HG03520 (cell line): ENCODE measurements around the gene TMEM219.
"Not testable (repeated sequence)": the region's sequence is repeated elsewhere in the genome, so short reads cannot be mapped to it uniquely, and the experiment has no call there.

Experiments
- ATAC-seq: cut with Tn5 transposase; IDR thresholded peaks from one replicate; pipeline ENCODE4 v1.9.1; 2021; ENCODE audit warnings: mild to moderate bottlenecking, moderate library complexity; ENCODE audit not compliant: unreplicated experiment

Gene TMEM219

DNA sequence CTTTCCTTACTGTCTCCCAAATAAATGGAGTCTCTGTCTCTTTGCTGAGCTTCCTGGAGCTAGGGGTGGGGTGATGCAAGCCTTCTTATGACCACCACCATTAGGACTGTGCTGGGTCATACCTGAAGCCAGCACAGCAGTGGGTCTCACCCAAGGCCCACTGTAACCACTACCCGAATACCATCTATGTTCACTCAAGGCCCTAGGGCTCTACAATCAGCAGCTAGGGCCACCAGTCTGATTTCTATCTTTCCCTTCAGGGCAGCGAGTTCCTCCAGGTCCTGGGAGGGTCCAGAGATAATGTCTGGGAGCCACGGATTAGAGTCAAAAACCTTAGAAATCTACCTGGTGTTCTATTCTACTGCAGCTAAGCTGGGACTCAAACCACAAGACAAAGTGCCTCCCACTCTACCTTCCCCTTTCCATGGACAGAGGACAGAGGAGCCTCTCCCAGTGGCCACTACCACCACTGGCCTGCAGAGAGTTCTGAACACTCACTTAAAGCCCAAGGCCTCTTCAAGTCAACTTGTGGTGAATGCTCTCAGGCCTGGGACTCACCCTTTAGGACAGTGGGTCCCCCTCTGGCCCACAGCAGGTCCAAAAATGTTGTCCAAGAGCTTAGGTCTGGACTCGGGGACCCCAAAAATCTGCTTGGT lies 10.9 kb upstream of the TMEM219 start:
- no peak for ATAC-seq

DNA sequence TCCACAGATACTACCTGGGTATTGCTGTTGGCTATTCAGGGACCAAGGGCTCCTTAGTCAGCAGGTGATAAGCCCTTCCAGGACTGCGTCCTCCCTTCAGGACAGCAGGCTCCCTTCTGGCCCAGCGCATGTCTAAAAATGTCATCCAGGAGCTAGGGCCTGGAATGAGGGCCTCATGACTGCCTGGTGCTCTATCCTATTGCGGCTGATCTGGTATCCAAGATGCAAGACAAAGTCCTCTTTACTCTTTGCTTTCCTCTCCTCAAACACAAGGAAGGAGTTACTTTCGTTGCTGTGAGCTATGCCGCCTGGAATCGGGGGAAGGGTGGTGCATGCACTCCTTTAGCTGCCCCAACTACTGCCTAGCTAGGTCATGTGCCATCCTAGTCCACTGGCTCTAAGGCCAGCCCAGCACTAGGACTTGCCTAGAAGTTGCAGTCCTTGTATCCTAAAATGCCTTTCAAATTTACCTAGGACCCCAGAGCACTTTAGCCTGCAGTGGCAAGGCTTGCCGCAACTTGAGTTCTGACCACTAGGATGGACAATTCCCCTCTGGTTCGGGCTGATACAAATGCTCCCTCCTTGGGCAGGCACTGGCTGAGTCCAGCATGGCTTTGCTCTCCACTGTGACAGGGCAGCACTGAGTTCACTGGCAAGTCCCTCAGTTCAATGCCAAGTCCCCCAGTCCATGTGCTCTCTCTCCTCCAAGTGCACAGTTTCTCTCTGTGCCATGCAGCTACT lies 10.1 kb upstream of the TMEM219 start:
- no peak for ATAC-seq

- no peak for ATAC-seq
Observed at GRCh38 chr16:29958756-29959155, 3.1 kb upstream of the TMEM219 start.

- ATAC-seq = no peak
Observed at GRCh38 chr16:29959293-29959692, 2.6 kb upstream of the TMEM219 start.

- ATAC-seq = not testable (repeated sequence)
Observed at GRCh38 chr16:29959821-29960220, 2.1 kb upstream of the TMEM219 start.

- ATAC-seq = no peak
Observed at GRCh38 chr16:29961127-29961478, 776 bp upstream of the TMEM219 start.

GRCh38 chr16:29962344-29962994 lies 590 bp downstream of the TMEM219 start:
- no peak for ATAC-seq

GRCh38 chr16:29963021-29963743 lies 1.3 kb downstream of the TMEM219 start:
- ATAC-seq = no peak

- no peak for ATAC-seq
Observed at GRCh38 chr16:29968205-29968604, 6.3 kb downstream of the TMEM219 start.

DNA sequence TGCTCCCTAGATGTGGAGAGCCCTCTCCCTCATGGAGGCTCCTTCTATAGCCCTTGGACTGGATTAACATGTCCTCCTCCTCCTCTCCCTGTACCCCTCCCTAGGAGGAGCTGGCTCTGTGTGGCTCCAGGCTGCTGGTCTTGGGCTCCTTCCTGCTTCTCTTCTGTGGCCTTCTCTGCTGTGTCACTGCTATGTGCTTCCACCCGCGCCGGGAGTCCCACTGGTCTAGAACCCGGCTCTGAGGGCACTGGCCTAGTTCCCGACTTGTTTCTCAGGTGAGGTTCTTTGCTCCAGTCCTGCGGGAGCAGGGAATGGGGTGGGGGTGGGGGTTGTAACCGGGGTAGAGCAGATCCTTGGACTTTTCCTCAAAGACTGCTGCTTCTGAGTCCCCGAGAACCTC lies 9.4 kb downstream of the TMEM219 start:
- no peak for ATAC-seq

DNA sequence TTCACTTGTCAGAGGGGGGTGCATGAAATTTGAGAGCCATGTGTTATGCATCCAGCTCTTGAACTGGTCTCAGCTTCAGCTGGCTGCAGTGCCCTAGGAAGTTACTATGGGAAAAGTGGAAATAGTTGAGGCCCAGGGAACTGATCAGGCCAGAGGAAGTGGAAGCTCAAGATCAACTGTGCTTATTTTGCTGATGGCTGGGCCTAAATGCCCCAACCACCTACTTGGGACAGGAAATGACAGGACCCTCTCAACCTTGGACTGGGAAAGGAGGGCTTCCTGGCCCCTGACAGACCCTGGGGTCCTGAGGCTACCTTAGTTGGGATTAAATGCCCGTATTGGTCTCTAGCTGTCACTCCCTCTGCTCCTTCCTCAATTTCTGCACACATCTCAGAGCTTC lies 10.6 kb downstream of the TMEM219 start:
- no peak for ATAC-seq

DNA sequence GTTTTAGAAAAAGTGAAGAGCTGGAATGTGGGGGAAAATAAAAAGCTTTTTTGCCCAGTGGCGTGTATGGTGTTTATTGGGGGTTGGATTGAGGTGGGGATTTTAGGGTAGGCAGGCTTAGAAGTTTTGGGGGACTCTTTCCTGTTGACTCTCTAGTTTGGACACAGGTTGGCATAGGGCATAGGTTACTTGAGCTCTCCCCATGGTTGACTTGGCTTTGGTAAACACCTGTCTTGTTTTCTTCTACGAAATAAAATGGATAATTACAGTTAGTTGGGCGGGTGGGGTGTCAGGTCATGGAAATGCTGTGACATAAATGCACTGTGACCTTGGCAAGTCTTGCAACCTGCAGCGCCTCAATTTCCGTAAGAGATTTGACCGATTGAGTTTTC lies 11.1 kb downstream of the TMEM219 start:
- ATAC-seq = no peak

GRCh38 chr16:29973384-29974246 lies 11.7 kb downstream of the TMEM219 start, which contains the start of gene TAOK2:
Gene TAOK2, plus strand, starts transcription at chr16:29973868. Its CDS starts 3,905 bp downstream, at chr16:29977773.
- ATAC-seq = peak; percentile 90

GRCh38 chr16:29974291-29975133 lies 12.6 kb downstream of the TMEM219 start:
- ATAC-seq = no peak

- no peak for ATAC-seq
Observed at GRCh38 chr16:29975134-29975538, 13.3 kb downstream of the TMEM219 start.

DNA sequence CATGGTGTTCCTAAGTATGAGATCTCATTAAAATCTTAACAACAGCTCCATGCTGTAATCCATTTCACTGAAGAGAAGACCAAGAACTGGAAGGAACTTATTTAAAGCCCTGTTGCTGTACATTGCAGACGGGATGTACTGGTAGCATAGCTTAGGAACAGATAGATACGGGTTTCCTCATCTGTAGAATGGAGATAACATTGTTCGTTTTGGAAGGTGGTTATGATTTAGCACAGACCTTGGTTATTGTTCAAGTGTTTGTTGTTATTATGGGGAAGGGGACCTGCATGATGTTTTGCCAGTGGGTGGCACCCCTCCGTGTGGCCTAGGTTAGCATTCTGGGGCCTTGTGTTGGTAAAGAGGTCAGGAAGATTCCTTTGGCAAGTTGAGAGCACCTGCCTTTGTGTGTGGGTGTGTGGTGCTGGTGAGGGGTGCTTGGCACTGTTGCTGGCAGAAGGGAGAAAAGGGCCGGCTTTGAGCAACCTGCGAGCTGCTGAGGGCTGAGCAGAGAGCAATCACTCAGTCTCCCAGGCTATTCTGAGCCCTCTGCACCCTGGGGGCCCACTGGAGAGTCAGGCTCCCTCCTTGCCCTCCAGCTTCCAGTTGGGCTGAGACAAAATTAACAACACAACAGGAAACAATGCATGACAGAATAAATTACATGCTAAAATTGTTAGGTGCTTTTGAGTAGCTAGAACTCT lies 14.1 kb downstream of the TMEM219 start:
- no peak for ATAC-seq

GRCh38 chr16:29977063-29977825 lies 15.4 kb downstream of the TMEM219 start:
- no peak for ATAC-seq

DNA sequence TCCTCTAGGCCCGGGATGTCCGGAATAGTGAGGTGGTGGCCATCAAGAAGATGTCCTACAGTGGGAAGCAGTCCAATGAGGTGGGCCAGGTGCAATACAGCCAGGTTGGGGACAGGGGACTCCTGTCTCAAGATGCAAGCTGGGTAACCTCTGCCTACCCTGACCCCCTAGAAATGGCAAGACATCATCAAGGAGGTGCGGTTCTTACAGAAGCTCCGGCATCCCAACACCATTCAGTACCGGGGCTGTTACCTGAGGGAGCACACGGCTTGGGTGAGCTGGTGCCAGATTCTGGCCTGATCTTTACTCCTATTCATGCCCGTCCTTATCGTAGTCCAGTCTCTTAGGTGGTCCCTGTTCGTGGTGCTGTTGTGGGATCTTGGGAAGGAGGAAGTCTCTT lies 16.2 kb downstream of the TMEM219 start:
- ATAC-seq = no peak
